Forelimb muscle (tissue), 1 donor: ENCODE data around the gene NUTM1. TPM values are rescaled to one million over a fixed set of nuclear protein-coding genes. Genes with fewer than 3 reads are reported as not detected.
"Not testable (repeated sequence)": the region's sequence is repeated elsewhere in the genome, so short reads cannot be mapped to it uniquely, and the experiment has no call there.

Source experiments
- DNase-seq: peaks from one replicate; pipeline ENCODE4 v3.0.0-alpha.2; 2013; ENCODE audit warnings: low read depth
- polyA plus RNA-seq: library from polyadenylated mRNA; unstranded; fragments of 120-200 nt; gene quantifications from one replicate; pipeline ENCODE4 v1.2.1, GENCODE V29; 2013; ENCODE audit not compliant: insufficient read length

Gene NUTM1
- polyA plus RNA-seq, 1 donor: not detected

GRCh38 chr15:34365836-34366235, 22.7 kb downstream of the NUTM1 start:
- DNase-seq: no peak

GRCh38 chr15:34366271-34367065, 23.4 kb downstream of the NUTM1 start:
- no peak for DNase-seq

GRCh38 chr15:34367101-34368081, 24.3 kb downstream of the NUTM1 start, which contains the start of gene LPCAT4:
Gene LPCAT4, minus strand, starts transcription at chr15:34367196. Its CDS starts 96 bp downstream, at chr15:34367100.
- DNase-seq: no peak

- no peak for DNase-seq
Measured at GRCh38 chr15:34370129-34370528, 27.0 kb downstream of the NUTM1 start.

GRCh38 chr15:34370643-34371042, 27.5 kb downstream of the NUTM1 start:
- DNase-seq: no peak

- no peak for DNase-seq
Measured at GRCh38 chr15:34373951-34374350, 30.8 kb downstream of the NUTM1 start.

GRCh38 chr15:34374816-34375215, 31.7 kb downstream of the NUTM1 start:
- no peak for DNase-seq

- DNase-seq: not testable (repeated sequence)
Measured at GRCh38 chr15:34375541-34375940, 32.4 kb downstream of the NUTM1 start.

- DNase-seq: no peak
Measured at GRCh38 chr15:34376856-34377255, 33.7 kb downstream of the NUTM1 start.

- DNase-seq: not testable (repeated sequence)
Measured at GRCh38 chr15:34380491-34380890, 37.4 kb downstream of the NUTM1 start.

GRCh38 chr15:34381829-34382521, 38.9 kb downstream of the NUTM1 start:
- DNase-seq: not testable (repeated sequence)

- DNase-seq: not testable (repeated sequence)
Measured at GRCh38 chr15:34389594-34390086, 46.5 kb downstream of the NUTM1 start.

- not testable (repeated sequence) for DNase-seq
Measured at GRCh38 chr15:34392981-34393380, 49.9 kb downstream of the NUTM1 start.

- DNase-seq: not testable (repeated sequence)
Measured at GRCh38 chr15:34397637-34398259, 54.6 kb downstream of the NUTM1 start.

- not testable (repeated sequence) for DNase-seq
Measured at GRCh38 chr15:34403160-34403598, 60.1 kb downstream of the NUTM1 start.

GRCh38 chr15:34403899-34404298, 60.8 kb downstream of the NUTM1 start:
- not testable (repeated sequence) for DNase-seq

Other genes starting within 250 kb of the NUTM1 start
- 46.1 TPM for gene EMC7, start 241.5 kb upstream of the NUTM1 start, polyA plus RNA-seq
- 2.2 TPM for gene PGBD4, start 241.2 kb upstream of the NUTM1 start, polyA plus RNA-seq
- gene KATNBL1, start 133.2 kb upstream of the NUTM1 start, polyA plus RNA-seq: 114 TPM
- 70.1 TPM for gene EMC4, start 118.3 kb upstream of the NUTM1 start, polyA plus RNA-seq
- gene SLC12A6, start 5.5 kb upstream of the NUTM1 start, polyA plus RNA-seq: 19.1 TPM
- gene NOP10, start 179 bp upstream of the NUTM1 start, polyA plus RNA-seq: 91.4 TPM
- 34.9 TPM for gene LPCAT4, start 23.9 kb downstream of the NUTM1 start, polyA plus RNA-seq
- gene GOLGA8A, start 94.5 kb downstream of the NUTM1 start, polyA plus RNA-seq: 66.0 TPM
- gene GOLGA8B, start 240.3 kb downstream of the NUTM1 start, polyA plus RNA-seq: 35.1 TPM